Neuronal stem cell (in vitro differentiated cells): Measurements from ENCODE around the gene FAM13B.

Experiments used
- DNase-seq: peaks from one replicate; pipeline ENCODE4 v3.0.0-alpha.2; 2013; ENCODE audit warnings: low spot score
- H2AFZ ChIP-seq: one replicate; pipeline ENCODE4 v1.6.1; 2013; ENCODE audit warnings: mild to moderate bottlenecking, low read length, inconsistent platforms
- H2AK5ac ChIP-seq: 2 replicates; pipeline ENCODE4 v1.6.1; 2013; ENCODE audit warnings: low read depth, mild to moderate bottlenecking, inconsistent platforms, low read length, moderate library complexity, mixed read lengths
- H2BK120ac ChIP-seq: 2 replicates; pipeline ENCODE4 v1.6.1; 2013; ENCODE audit warnings: low read depth, mild to moderate bottlenecking, inconsistent platforms, low read length, moderate library complexity, mixed read lengths
- H2BK12ac ChIP-seq: one replicate; pipeline ENCODE4 v1.6.1; 2013; ENCODE audit warnings: low read length, inconsistent platforms
- H2BK15ac ChIP-seq: 2 replicates; pipeline ENCODE4 v1.6.1; 2013; ENCODE audit warnings: mild to moderate bottlenecking, low read length, inconsistent platforms, mixed read lengths
- H2BK5ac ChIP-seq: one replicate; pipeline ENCODE4 v1.6.1; 2013; ENCODE audit warnings: inconsistent platforms, mild to moderate bottlenecking, low read length, moderate library complexity
- H3K14ac ChIP-seq: one replicate; pipeline ENCODE4 v1.6.1; 2013; ENCODE audit warnings: low read length, inconsistent platforms
- H3K18ac ChIP-seq: 2 replicates; pipeline ENCODE4 v1.6.1; 2013; ENCODE audit warnings: low read length, inconsistent platforms
- H3K23ac ChIP-seq: 2 replicates; pipeline ENCODE4 v1.6.1; 2013; ENCODE audit warnings: low read depth, mild to moderate bottlenecking, mixed read lengths, low read length, inconsistent platforms; ENCODE audit not compliant: poor library complexity
- H3K27ac ChIP-seq: replicated peaks from 3 replicates; pipeline ENCODE4 v1.5.1; 2013; ENCODE audit warnings: low read length, inconsistent platforms
- H3K27me3 ChIP-seq, 3 experiments: 2 replicates each; pipeline ENCODE4 v1.6.1; 2013; ENCODE audit warnings: low read length in 3 of 3, mild to moderate bottlenecking in 2 of 3, inconsistent platforms in 1 of 3, low read depth in 1 of 3, mixed read lengths in 1 of 3, moderate library complexity in 1 of 3; ENCODE audit not compliant: control insufficient read depth in 3 of 3, insufficient read depth in 3 of 3
- H3K36me3 ChIP-seq, 2 donors: replicated peaks in 1 of 2; 2 replicates each; pipeline ENCODE4 v1.6.1; 2013; ENCODE audit warnings: low read length in 2 of 2; ENCODE audit not compliant: control insufficient read depth in 2 of 2, insufficient read depth in 2 of 2
- H3K4ac ChIP-seq: 2 replicates; pipeline ENCODE4 v1.6.1; 2013; ENCODE audit warnings: inconsistent platforms, mild to moderate bottlenecking, low read length, moderate library complexity
- H3K4me1 ChIP-seq, 2 donors: 1 replicate in 1 of 2; 2 replicates in 1 of 2; pipeline ENCODE4 v1.6.1; 2013; ENCODE audit warnings: low read length in 2 of 2, low read depth in 1 of 2; ENCODE audit not compliant: control insufficient read depth in 2 of 2, insufficient read depth in 1 of 2
- H3K4me2 ChIP-seq: one replicate; pipeline ENCODE4 v1.6.1; 2013; ENCODE audit warnings: mild to moderate bottlenecking, low read length, inconsistent platforms; ENCODE audit not compliant: insufficient read depth, poor library complexity, severe bottlenecking
- H3K4me3 ChIP-seq, 2 donors: 2 replicates each; pipeline ENCODE4 v1.5.1; 2013; ENCODE audit warnings: low read length in 2 of 2, mild to moderate bottlenecking in 2 of 2, inconsistent platforms in 1 of 2, moderate library complexity in 1 of 2
- H3K79me1 ChIP-seq: one replicate; pipeline ENCODE4 v1.6.1; 2013; ENCODE audit warnings: low read depth, mild to moderate bottlenecking, inconsistent platforms, low read length, moderate library complexity
- H3K9ac ChIP-seq: one replicate; pipeline ENCODE4 v1.6.1; 2013; ENCODE audit warnings: mild to moderate bottlenecking, low read depth, low read length, inconsistent platforms; ENCODE audit not compliant: poor library complexity
- H3K9me3 ChIP-seq, 2 donors: replicated peaks in 1 of 2; 2 replicates each; pipeline versions ENCODE3 to v1.6.1; 2013; ENCODE audit warnings: low read length in 2 of 2, mild to moderate bottlenecking in 2 of 2, inconsistent platforms in 1 of 2, low read depth in 1 of 2, mixed read lengths in 1 of 2, moderate library complexity in 1 of 2; ENCODE audit not compliant: control insufficient read depth in 2 of 2, insufficient read depth in 1 of 2
- H4K8ac ChIP-seq: one replicate; pipeline ENCODE4 v1.6.1; 2013; ENCODE audit warnings: low read depth, mild to moderate bottlenecking, inconsistent platforms, low read length, moderate library complexity
- H4K91ac ChIP-seq: one replicate; pipeline ENCODE4 v1.6.1; 2013; ENCODE audit warnings: low read length, low read depth, mild to moderate bottlenecking, inconsistent platforms; ENCODE audit not compliant: poor library complexity
- WGBS, 2 donors: extraction: QIAGEN DNeasy Blood & Tissue Kit; methylation state at CpG; one replicate each; pipeline ENCODE4 v1.1.7; 2013; ENCODE audit warnings: missing lambda C conversion rate in 2 of 2, mixed read lengths in 1 of 2; ENCODE audit not compliant: insufficient read length in 2 of 2, insufficient replicate concordance in 1 of 2; ENCODE audit errors: extremely low coverage in 2 of 2; 5-methylcytosine and 5-hydroxymethylcytosine counted together

The FAM13B gene

DNA sequence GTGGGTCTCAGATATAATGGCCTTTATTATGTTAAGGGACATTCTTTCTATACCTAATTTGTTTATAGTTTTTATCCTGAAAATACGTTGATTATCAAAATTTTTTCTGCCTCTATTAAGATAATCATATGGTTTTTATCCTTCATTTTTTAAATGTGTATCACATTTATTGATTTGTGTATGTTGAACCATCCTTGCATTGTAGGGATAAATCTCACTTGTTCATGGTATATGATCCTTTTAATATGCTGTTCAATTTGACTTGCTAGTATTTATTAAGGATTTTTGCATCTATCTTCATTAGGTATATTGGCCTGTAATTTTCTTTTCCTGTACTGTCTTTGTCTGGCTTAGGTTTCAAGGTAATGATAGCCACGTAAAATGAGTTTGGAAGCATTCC lies 118.1 kb downstream of the FAM13B start:
- Histone ChIP-seq H4K91ac (no peak overlapping the region), H3K9me3 (peaks cover 0 to 8% of the 10 kb centered on the region in 2 donors), H3K27me3 (no peaks in the 10 kb centered on the region), H3K36me3 (no peaks in the 10 kb centered on the region), H3K4me1 (no peaks in the 10 kb centered on the region), H3K23ac (no peak overlapping the region), H2AK5ac (no peak overlapping the region), H2BK5ac (no peak overlapping the region), H2BK12ac (no peak overlapping the region), H3K79me1 (no peaks in the 10 kb centered on the region), H2BK120ac (no peak overlapping the region), H3K4me3 (no peak overlapping the region), H3K4ac (no peak overlapping the region), H3K18ac (no peak overlapping the region), H2AFZ (no peak overlapping the region), H3K4me2 (no peak overlapping the region), H4K8ac (no peak overlapping the region), H3K27ac (no peak overlapping the region), H2BK15ac (no peak overlapping the region), H3K14ac (no peak overlapping the region), H3K9ac (no peak overlapping the region)
- no CpG with 5 or more reads among the region's 2 CpGs for WGBS, 2 donors
- no peak for DNase-seq

- no peak overlapping the region for H3K23ac ChIP-seq
- no peaks in the 10 kb centered on the region for H3K79me1 ChIP-seq
- H3K14ac ChIP-seq = no peak overlapping the region
- WGBS, 2 donors = no CpG with 5 or more reads among the region's 1 CpG
- H3K27me3 ChIP-seq = peaks cover 0 to 28% (median 0%) of the 10 kb centered on the region in 3 experiments
- H2AK5ac ChIP-seq = no peak overlapping the region
- H2BK15ac ChIP-seq = no peak overlapping the region
- no peak overlapping the region for H3K9ac ChIP-seq
- no peak for DNase-seq
- no peak overlapping the region for H2AFZ ChIP-seq
- no peaks in the 10 kb centered on the region for H3K4me1 ChIP-seq
- no peak overlapping the region for H2BK5ac ChIP-seq
- H3K27ac ChIP-seq = no peak overlapping the region
- no peak overlapping the region for H4K91ac ChIP-seq
- no peaks in the 10 kb centered on the region for H3K9me3 ChIP-seq
- H3K4me3 ChIP-seq = no peak overlapping the region
- H3K4me2 ChIP-seq = no peak overlapping the region
- H3K36me3 ChIP-seq = no peaks in the 10 kb centered on the region
- no peak overlapping the region for H3K18ac ChIP-seq
- H4K8ac ChIP-seq = no peak overlapping the region
- H3K4ac ChIP-seq = no peak overlapping the region
- H2BK120ac ChIP-seq = no peak overlapping the region
- H2BK12ac ChIP-seq = no peak overlapping the region
These were observed 130.3 kb downstream of the FAM13B start for GRCh38 chr5:137902408-137903133.

DNA sequence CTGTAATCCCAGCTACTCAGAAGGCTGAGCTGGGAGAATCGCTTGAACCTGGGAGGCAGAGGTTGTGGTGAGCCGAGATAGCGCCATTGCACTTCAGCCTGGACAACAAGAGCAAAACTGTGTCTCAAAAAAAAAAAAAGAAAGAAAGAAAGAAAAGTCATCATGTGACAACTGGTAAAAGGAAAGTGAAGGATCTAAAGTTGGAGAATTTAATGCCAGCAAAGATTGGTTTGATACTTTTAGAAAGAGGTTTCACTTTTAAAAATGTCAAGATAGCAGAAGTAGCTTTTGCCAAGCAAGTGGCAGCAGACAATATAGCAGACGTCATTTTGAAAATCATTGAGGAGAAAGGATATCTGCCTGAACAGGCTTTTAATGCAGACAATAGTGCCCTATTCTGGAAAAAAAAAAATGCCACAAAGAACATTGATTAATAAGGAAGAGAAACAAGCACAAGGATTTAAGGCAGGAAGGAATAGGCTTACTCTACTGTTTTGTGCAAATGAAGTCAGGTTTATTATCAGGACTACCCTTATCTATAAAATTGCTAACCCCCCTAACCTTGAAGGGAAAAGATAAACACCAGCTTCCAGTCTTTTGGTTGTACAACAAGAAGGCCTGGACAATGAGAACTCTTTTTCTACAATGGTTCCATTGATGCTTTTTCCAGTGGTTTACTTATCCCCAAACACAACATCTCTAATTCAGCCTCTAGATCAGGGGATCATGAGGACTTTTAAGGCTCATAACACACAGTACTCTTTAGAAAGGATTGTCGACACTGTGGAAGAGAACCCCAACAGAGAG lies 131.7 kb downstream of the FAM13B start:
- H3K36me3 ChIP-seq = no peaks in the 10 kb centered on the region

GRCh38 chr5:137899493-137899892 lies 133.4 kb downstream of the FAM13B start:
- Histone ChIP-seq H3K14ac (no peak overlapping the region), H3K23ac (no peak overlapping the region), H3K9ac (no peak overlapping the region), H3K36me3 (no peaks in the 10 kb centered on the region), H4K91ac (no peak overlapping the region), H2AK5ac (no peak overlapping the region), H3K18ac (no peak overlapping the region), H2AFZ (no peak overlapping the region), H2BK15ac (no peak overlapping the region), H2BK12ac (no peak overlapping the region), H3K9me3 (no peaks in the 10 kb centered on the region), H3K27ac (no peak overlapping the region), H2BK5ac (no peak overlapping the region), H3K4me2 (no peak overlapping the region), H3K4me1 (no peaks in the 10 kb centered on the region), H3K4ac (no peak overlapping the region), H3K4me3 (no peak overlapping the region), H3K79me1 (no peaks in the 10 kb centered on the region), H4K8ac (no peak overlapping the region), H2BK120ac (no peak overlapping the region), H3K27me3 (peaks cover 0 to 16% (median 0%) of the 10 kb centered on the region in 3 experiments)
- WGBS, 2 donors = no CpG with 5 or more reads among the region's 3 CpGs
- DNase-seq = no peak

More for the DNA sequence above, 131.7 kb downstream of the FAM13B start:
- no peak overlapping the region for H3K23ac ChIP-seq
- no peak overlapping the region for H4K8ac ChIP-seq
- no peaks in the 10 kb centered on the region for H3K9me3 ChIP-seq
- H2AK5ac ChIP-seq = no peak overlapping the region
- no peak overlapping the region for H2BK12ac ChIP-seq
- no peak overlapping the region for H4K91ac ChIP-seq
- H3K79me1 ChIP-seq = no peaks in the 10 kb centered on the region
- no peak overlapping the region for H3K4me3 ChIP-seq
- H3K27ac ChIP-seq = no peak overlapping the region
- H3K4ac ChIP-seq = no peak overlapping the region
- H2BK5ac ChIP-seq = no peak overlapping the region
- no peak overlapping the region for H3K18ac ChIP-seq
- H2BK120ac ChIP-seq = no peak overlapping the region
- H2BK15ac ChIP-seq = no peak overlapping the region
- WGBS, 2 donors = no CpG with 5 or more reads among the region's 5 CpGs
- peaks cover 0 to 24% (median 0%) of the 10 kb centered on the region in 3 experiments for H3K27me3 ChIP-seq
- no peak for DNase-seq
- H2AFZ ChIP-seq = peak overlapping the region; percentile 13
- H3K14ac ChIP-seq = no peak overlapping the region
- no peak overlapping the region for H3K9ac ChIP-seq
- no peaks in the 10 kb centered on the region for H3K4me1 ChIP-seq
- H3K4me2 ChIP-seq = no peak overlapping the region
